DOHH2 (cell line): ENCODE results near the gene HOXD9.
A peak's percentile ranks its signal among the peaks of the same experiment; 100 is the strongest.

ENCODE experiments used
- H3F3A ChIP-seq: fragments of 200-600 bp; sonication (generic), shearing (Covaris generic); 2 replicates; pipeline ENCODE4 v1.6.0; 2016; ENCODE audit warnings: antibody characterized with exemption, mild to moderate bottlenecking; ENCODE audit not compliant: control insufficient read depth, insufficient read depth
- H3K27ac ChIP-seq: fragments of 200-600 bp; sonication (generic); 2 replicates; pipeline ENCODE4 v1.5.1; 2014; ENCODE audit warnings: low read depth, mild to moderate bottlenecking, low read length, moderate library complexity
- H3K27me3 ChIP-seq: fragments of 200-600 bp; sonication (generic); 2 replicates; pipeline ENCODE4 v1.6.1; 2014; ENCODE audit warnings: mild to moderate bottlenecking, low read length, mixed read lengths; ENCODE audit not compliant: control insufficient read depth
- H3K36me3 ChIP-seq: fragments of 200-600 bp; sonication (generic); 2 replicates; pipeline ENCODE4 v1.6.1; 2014; ENCODE audit warnings: mild to moderate bottlenecking, low read length, moderate library complexity, mixed read lengths; ENCODE audit not compliant: control insufficient read depth
- H3K4me1 ChIP-seq: fragments of 200-600 bp; sonication (generic); 2 replicates; pipeline ENCODE4 v1.6.1; 2014; ENCODE audit warnings: mild to moderate bottlenecking, low read length, mixed read lengths; ENCODE audit not compliant: control insufficient read depth
- H3K4me2 ChIP-seq: fragments of 200-600 bp; sonication (generic); 2 replicates; pipeline ENCODE4 v1.6.0; 2014; ENCODE audit warnings: mild to moderate bottlenecking, low read length, moderate library complexity
- H3K4me3 ChIP-seq: fragments of 200-600 bp; sonication (generic); 2 replicates; pipeline ENCODE4 v1.5.1; 2014; ENCODE audit warnings: mild to moderate bottlenecking, low read length, mixed read lengths
- H3K79me2 ChIP-seq: fragments of 200-600 bp; sonication (generic); 2 replicates; pipeline ENCODE4 v1.6.1; 2014; ENCODE audit warnings: mild to moderate bottlenecking, low read length, mixed read lengths; ENCODE audit not compliant: control insufficient read depth
- H3K9me2 ChIP-seq: fragments of 200-600 bp; sonication (generic); replicated peaks from 2 replicates; pipeline ENCODE4 v1.6.1; 2014; ENCODE audit warnings: mild to moderate bottlenecking, low read length, mixed read lengths; ENCODE audit not compliant: control insufficient read depth
- H3K9me3 ChIP-seq: fragments of 200-600 bp; sonication (generic); 2 replicates; pipeline ENCODE4 v1.6.1; 2014; ENCODE audit warnings: antibody characterized with exemption, low read length, mixed read lengths; ENCODE audit not compliant: control insufficient read depth, insufficient read depth
- H4K20me1 ChIP-seq: fragments of 200-600 bp; sonication (generic); 2 replicates; pipeline ENCODE4 v1.6.0; 2014; ENCODE audit warnings: low read depth, mild to moderate bottlenecking, antibody characterized with exemption, low read length, moderate library complexity; ENCODE audit not compliant: control insufficient read depth, insufficient read depth
- CTCF ChIP-seq: fragments of 200-600 bp; sonication (generic); IDR thresholded peaks from one replicate; pipeline ENCODE4 v1.5.1; 2014; ENCODE audit warnings: antibody characterized with exemption, mild to moderate bottlenecking, low read depth, low read length; ENCODE audit not compliant: poor library complexity, severe bottlenecking
- EZH2phosphoT487 ChIP-seq: fragments of 200-600 bp; sonication (generic); IDR thresholded peaks from 2 replicates; pipeline ENCODE4 v1.6.1; 2017; ENCODE audit warnings: borderline replicate concordance, mild to moderate bottlenecking, antibody characterized with exemption, low read length, moderate library complexity, mixed read lengths

The HOXD9 gene

GRCh38 chr2:176093898-176094249, 28.6 kb upstream of the HOXD9 start:
- Histone ChIP-seq H3K9me3 (no peaks in the 10 kb centered on the region), H3K4me3 (no peak overlapping the region), H3K9me2 (no peaks in the 10 kb centered on the region), H3K4me1 (peaks cover 11% of the 10 kb centered on the region), H3K36me3 (no peaks in the 10 kb centered on the region), H4K20me1 (no peaks in the 10 kb centered on the region), H3K27ac (no peak overlapping the region), H3K79me2 (no peaks in the 10 kb centered on the region), H3K4me2 (no peak overlapping the region), H3K27me3 (peaks cover 50% of the 10 kb centered on the region), H3F3A (no peaks in the 10 kb centered on the region)
- TF ChIP-seq EZH2phosphoT487 (0 out of 2 replicates have a peak, but pooled peaks have one; percentile 13), CTCF (no peak)

GRCh38 chr2:176094349-176094748, 28.2 kb upstream of the HOXD9 start:
- no peaks in the 10 kb centered on the region for H3K9me3 ChIP-seq
- no peaks in the 10 kb centered on the region for H4K20me1 ChIP-seq
- H3K4me2 ChIP-seq = no peak overlapping the region
- H3K27me3 ChIP-seq = peaks cover 45% of the 10 kb centered on the region
- no peaks in the 10 kb centered on the region for H3K79me2 ChIP-seq
- no peaks in the 10 kb centered on the region for H3K36me3 ChIP-seq
- H3K4me3 ChIP-seq = no peak overlapping the region
- H3F3A ChIP-seq = no peaks in the 10 kb centered on the region
- H3K27ac ChIP-seq = no peak overlapping the region
- no peak for TF ChIP-seq CTCF
- no peak for TF ChIP-seq EZH2phosphoT487
- peaks cover 11% of the 10 kb centered on the region for H3K4me1 ChIP-seq
- H3K9me2 ChIP-seq = no peaks in the 10 kb centered on the region

- no peak overlapping the region for H3K27ac ChIP-seq
- TF ChIP-seq CTCF = no peak
- H3K36me3 ChIP-seq = no peaks in the 10 kb centered on the region
- H4K20me1 ChIP-seq = no peaks in the 10 kb centered on the region
- peaks cover 11% of the 10 kb centered on the region for H3K4me1 ChIP-seq
- H3K9me3 ChIP-seq = no peaks in the 10 kb centered on the region
- H3K79me2 ChIP-seq = no peaks in the 10 kb centered on the region
- no peak overlapping the region for H3K4me2 ChIP-seq
- H3F3A ChIP-seq = no peaks in the 10 kb centered on the region
- peaks cover 36% of the 10 kb centered on the region for H3K27me3 ChIP-seq
- H3K9me2 ChIP-seq = no peaks in the 10 kb centered on the region
- H3K4me3 ChIP-seq = no peak overlapping the region
Observed at GRCh38 chr2:176095421-176095820, 27.1 kb upstream of the HOXD9 start.
